SK-N-SH (cell line): ENCODE measurements around the gene DMAP1. TPM values are rescaled to one million over a fixed set of nuclear protein-coding genes. Genes with fewer than 3 reads are reported as not detected.

Experiments
- polyA plus RNA-seq, 3 experiments: library from polyadenylated mRNA; depleted of rRNA; stranded (reverse); fragments of >200 nt; gene quantifications; 2 replicates each; pipeline ENCODE4 v1.2.3, GENCODE V29; 2012
- small RNA-seq, 7 experiments: library from RNA; depleted of rRNA; stranded (forward); fragments of <200 nt; gene quantifications; one replicate each; pipeline ENCODE3, GENCODE V24; 2012

The DMAP1 gene
- polyA plus RNA-seq, 1 of the 3 experiments (the other 2 are of a cell fraction) = 59.6 TPM

Small RNA genes lying within 50 kb of the gene (small RNA-seq; reads per million reads assigned to genes)
- gene AL035417.1 = 0 reads per million in 7 experiments

Other genes with a start within 250 kb of the DMAP1 start
- 76.9 and 97.5 TPM in 2 replicates for gene DPH2, start 243.5 kb upstream of the DMAP1 start, polyA plus RNA-seq (2012; rRNA removed)
- gene ATP6V0B, start 238.5 kb upstream of the DMAP1 start, polyA plus RNA-seq (2012; rRNA removed) = 180 and 191 TPM in 2 replicates
- 43.0 and 48.0 TPM in 2 replicates for gene B4GALT2, start 234.3 kb upstream of the DMAP1 start, polyA plus RNA-seq (2012; rRNA removed)
- 7.5 and 11.8 TPM in 2 replicates for gene CCDC24, start 221.9 kb upstream of the DMAP1 start, polyA plus RNA-seq (2012; rRNA removed)
- 3.6 and 3.9 TPM in 2 replicates for gene SLC6A9, start 182.0 kb upstream of the DMAP1 start, polyA plus RNA-seq (2012; rRNA removed)
- 0.21 and 0.26 TPM in 2 replicates for gene KLF17, start 94.7 kb upstream of the DMAP1 start, polyA plus RNA-seq (2012; rRNA removed)
- not detected in 2 replicates for gene KLF18, start 71.8 kb upstream of the DMAP1 start, polyA plus RNA-seq (2012; rRNA removed)
- gene ERI3, start 141.8 kb downstream of the DMAP1 start, polyA plus RNA-seq (2012; rRNA removed) = 60.7 and 68.5 TPM in 2 replicates
- gene RNF220, start 191.8 kb downstream of the DMAP1 start, polyA plus RNA-seq (2012; rRNA removed) = 83.7 and 85.2 TPM in 2 replicates